A673 (cell line): ENCODE results near the gene PHTF2.

Source experiments
- EZH2 ChIP-seq: fragments of 200-600 bp; sonication (generic); IDR thresholded peaks from 2 replicates; pipeline ENCODE4 v1.6.1; 2017; ENCODE audit warnings: borderline replicate concordance, low read depth, mild to moderate bottlenecking, mixed read lengths, antibody characterized with exemption, low read length; ENCODE audit not compliant: poor library complexity, severe bottlenecking
- TF ChIP-seq, protein P1 (sequence below): fragments of 300-800, 200-600 bp; sonication (generic); conservative IDR thresholded peaks from 2 replicates; pipeline ENCODE4 v1.5.1; 2017; ENCODE audit warnings: low read depth, mild to moderate bottlenecking, antibody characterized with exemption, low read length, moderate library complexity, mixed read lengths

DNA sequence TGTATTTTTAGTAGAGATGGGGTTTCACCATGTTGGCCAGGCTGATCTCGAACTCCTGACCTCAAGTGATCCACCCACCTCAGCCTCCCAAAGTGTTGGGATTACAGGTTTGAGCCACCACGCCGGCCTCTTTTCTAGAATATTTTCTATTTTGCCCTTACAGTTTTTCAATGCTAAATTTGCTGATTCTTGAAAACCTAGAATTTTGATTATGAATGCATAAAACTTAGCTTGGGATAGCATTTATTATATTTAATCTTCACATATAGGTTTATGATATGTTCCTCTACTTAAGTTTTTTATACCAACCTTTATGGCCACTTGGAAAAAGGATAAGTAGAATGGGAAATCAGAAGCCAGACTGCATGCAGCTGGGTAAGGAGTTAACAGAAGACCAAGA, 2.5 kb upstream of the PHTF2 start:
- TF ChIP-seq, protein P1, sequence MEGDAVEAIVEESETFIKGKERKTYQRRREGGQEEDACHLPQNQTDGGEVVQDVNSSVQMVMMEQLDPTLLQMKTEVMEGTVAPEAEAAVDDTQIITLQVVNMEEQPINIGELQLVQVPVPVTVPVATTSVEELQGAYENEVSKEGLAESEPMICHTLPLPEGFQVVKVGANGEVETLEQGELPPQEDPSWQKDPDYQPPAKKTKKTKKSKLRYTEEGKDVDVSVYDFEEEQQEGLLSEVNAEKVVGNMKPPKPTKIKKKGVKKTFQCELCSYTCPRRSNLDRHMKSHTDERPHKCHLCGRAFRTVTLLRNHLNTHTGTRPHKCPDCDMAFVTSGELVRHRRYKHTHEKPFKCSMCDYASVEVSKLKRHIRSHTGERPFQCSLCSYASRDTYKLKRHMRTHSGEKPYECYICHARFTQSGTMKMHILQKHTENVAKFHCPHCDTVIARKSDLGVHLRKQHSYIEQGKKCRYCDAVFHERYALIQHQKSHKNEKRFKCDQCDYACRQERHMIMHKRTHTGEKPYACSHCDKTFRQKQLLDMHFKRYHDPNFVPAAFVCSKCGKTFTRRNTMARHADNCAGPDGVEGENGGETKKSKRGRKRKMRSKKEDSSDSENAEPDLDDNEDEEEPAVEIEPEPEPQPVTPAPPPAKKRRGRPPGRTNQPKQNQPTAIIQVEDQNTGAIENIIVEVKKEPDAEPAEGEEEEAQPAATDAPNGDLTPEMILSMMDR = no peak
- no peak for TF ChIP-seq EZH2
